NCI-H2029 (cell line): ENCODE data around the gene AP4B1.

Experiments used
- DNase-seq: peaks from one replicate; lab custom pipeline; 2025; lab: John Stamatoyannopoulos, UW

AP4B1 gene

DNA sequence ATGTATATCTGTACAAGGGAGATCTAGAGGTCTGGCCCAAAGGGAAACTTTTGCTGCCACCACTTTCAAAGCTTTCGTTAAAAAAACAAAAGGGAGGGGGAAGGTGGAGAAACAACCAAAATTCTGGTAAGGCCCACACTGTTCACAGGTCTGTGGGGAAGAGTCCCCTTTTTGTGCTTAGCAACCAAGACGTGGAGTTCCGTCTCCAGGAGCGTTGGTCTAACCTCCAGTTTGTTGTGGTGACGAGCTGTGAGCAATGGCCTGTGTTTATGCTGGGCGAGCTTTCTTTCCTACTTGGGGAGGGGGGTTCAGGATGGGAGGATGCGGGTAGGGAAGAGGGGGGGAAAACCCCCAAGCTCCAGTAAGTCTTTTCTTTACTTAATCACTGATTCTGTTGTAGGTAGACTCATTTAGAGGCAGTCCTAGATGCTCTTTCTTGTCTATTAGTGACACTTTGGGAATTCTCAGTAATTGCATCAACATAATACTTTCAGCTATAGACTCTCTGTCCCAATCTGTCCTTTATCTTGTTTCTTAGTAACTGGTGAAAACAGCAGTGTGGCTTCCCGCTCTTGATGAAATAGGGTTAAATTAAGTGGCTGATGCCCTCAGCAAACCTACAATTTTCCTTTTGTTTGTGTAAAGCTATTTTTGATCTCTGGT, 26.0 kb upstream of the AP4B1 start:
- no peak for DNase-seq

DNA sequence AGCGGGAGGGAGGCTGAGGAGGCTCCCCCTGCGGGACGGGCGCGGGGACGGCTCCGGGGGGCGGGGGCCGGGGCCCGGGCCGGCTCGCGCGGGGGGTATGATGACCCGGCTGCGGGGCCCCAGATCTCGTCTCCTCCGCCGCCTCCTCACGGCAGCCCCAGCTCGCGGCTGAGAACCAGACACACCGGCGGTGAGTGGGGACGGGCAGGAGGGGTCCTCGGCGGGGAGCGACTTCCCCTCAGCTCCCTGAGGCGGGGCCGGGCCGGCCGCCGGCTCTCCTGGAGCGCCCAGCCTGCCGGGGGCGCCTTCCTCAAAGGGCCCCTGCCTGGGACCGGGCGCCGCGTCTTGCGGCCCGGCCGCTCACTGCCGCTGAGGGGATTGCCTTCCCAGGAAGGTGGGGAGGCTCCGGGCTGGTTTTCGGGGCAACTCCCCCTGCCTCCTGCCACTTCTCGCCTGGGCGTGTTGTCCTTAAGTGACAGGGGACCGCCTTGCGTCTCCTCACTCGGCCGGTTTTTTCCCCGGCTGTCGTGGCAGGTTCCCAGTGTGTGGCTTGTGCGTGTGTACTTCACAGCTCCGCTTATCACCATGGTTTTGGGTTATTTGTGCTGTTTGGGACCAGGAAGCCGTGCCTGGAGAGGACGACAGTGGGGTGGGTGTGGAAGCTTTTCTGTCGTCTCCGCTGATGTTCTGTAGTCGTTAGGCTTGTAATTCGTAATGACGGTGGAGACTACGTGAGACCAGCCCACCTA, 25.3 kb upstream of the AP4B1 start:
- DNase-seq, result no peak

DNA sequence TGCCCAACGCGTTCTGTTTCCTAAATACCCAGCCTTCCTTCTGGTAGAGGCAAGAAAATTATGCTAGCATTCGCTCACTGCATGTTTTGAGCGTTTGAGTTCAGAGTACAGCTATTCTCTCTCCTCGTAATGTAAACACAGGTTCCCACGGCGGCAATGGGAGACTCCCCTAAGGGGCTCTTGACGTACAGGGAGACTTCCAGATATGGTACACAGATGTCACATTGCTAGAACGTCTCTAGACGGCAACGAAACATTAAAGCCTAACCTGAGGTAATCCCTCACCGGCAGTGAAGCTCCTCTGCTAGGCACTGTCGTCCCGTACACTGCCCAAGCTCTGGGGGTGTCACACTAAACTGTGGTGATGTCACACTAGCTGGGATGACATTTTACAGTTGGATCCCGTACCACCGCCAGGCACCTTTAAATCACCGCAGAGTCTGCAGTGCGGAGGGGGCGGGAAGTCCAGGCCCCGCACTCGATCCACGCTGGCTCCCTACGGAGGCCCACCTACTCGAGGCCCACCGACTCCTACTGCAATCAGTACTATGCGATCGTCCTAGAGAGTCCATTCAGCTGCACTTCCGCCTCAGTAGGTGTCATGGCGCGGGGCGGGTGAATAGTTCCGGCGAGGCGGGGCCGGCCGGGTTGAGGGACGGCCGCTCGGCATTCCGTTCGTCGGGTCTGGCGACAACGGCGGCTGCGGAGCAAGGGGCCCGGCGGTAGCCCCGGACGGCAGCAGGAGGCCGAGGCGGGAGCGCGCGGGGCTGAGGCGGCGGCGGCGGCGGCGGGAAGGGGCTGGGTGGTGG, 24.5 kb upstream of the AP4B1 start, which contains the start of gene HIPK1:
Gene HIPK1 (plus strand): TSS at position 384 of the 809 bp plus-strand sequence.
- peak; percentile 87 for DNase-seq

DNA sequence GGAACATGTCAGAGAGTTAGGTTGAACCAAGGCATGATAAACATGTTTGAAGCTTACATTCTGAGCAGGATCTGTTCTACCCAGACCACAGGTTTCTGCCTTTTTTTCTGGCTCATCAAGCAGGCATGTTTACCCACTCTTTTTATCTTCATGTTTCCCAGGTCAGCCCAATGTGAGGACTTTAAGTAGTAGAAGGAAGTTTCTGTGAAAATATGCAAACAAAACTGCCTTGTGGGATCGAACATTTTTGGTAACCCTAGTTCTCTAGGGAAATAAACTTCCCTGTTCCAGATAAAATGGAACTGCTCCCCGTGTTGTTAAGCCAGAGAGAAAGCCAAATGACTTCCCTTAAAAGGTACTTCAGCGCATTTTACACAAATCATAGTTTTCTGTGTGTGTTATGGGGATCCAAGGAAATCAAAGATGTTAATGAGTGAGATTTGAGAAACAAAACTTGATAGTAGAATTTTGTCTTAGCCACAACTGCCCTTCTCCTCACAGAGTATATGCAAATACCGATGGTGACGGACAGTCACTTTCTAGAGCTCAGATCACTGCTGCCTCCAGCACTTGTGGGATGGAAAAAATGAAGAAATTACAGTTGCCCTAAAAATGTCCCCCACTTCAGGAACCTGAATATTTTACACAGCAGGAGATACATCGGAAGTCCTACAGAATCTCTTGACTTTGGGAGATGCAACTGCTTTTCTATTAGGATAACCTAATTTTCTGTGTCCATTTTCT, 23.8 kb upstream of the AP4B1 start:
- DNase-seq, result no peak

DNA sequence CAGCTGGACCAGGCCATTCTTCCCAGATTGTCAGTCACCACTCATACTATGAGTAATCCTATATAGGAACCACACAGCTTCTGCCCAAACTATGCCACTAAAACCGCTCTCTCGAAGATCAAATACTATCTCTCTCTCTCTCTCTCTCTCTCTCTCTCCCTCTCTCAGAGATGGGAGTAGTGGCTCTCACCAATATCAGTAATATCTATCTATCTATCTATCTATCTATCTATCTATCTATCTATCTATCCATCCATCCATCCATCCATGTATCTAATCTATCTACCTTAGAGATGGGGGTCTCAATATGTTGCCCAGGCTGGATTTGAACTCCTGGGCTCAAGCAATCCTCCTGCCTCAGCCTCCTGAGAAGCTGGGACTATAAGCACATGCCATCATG, 19.9 kb upstream of the AP4B1 start:
- DNase-seq, result no peak

DNA sequence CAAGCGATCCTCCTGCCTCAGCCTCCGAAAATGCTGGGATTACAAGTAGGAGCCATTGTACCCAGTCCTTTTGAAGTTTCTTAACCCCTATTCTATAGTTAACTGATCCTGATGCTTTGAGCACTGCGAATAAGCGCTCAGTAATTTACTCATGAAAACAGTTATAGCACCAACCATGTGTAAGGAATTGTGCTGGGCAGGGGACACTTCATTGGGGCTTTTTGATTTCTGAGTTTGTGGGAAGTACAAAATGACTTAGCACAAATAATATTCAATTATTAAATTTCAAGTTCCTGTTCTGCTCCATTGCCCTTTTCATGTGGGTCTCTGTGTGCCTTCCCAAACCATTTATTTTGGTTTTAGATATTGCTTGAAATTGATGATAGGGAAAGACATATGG, 18.4 kb upstream of the AP4B1 start:
- DNase-seq, result no peak

DNA sequence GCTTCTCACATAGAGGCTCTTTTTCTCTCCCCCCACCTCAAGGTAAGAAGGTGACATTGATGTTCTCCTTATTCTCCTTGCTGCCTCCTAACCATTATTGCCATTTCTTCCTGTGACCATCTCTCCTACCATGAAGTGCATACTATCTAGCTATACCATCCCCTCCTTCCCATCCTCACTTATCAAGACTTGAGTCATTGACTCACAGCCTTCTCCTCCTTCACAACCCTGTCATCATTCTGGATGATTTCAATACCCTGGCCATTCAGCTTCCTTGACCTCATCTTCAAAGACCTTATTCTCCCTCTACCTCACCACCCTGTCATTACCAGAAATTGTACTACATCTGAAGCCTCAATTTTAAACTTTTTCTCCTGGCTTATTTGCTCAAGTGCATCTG, 13.6 kb upstream of the AP4B1 start:
- no peak for DNase-seq

DNA sequence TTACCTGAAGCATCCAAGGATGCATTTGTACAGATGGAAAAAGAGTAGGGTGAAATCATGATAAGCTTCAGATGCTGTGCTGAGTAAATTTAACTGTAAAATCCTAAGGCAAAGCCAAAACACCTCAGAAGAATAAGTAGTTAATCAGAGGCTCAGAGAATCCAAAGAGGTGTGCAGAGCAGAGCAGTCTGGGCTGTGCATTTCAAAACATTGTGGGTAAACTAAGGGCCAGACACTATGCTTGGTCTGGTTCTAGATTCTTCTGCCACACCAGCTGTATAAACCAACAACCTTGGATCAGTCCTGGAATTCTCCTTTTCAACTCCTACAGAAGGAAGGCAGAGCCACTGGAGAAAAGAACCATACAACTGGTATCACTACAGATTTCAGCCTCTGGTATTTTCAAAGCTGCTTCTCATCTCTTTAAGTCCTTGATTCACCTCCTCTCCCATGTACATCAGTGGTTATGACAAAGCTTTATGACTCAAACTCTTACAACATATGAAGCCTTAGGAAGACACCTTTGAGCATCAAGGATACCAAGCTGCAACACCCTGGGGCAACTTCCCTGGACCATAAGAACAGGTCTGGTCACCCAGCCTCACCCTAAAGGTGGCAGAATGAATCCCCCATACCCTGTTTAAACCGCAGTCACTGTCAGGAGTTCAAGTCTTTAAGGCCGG, 12.9 kb upstream of the AP4B1 start:
- no peak for DNase-seq

DNA sequence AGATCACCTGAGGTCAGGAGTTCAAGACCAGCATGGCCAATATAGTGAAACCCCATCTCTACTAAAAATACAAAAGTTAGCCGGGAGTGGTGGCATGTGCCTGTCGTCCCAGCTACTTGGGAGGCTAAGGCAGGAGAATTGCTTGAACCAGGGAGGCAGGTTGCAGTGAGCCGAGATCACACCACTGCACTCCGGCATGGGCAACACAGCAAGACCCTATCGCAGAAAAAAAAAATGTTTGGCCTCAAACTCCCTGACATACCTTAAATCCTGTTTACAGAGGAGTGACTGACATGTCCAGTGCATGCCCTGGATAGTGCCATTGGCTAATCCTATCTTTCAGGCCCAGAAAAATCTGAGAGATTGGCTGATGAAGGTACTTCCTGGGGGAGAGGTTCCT, 12.4 kb upstream of the AP4B1 start:
- no peak for DNase-seq

DNA sequence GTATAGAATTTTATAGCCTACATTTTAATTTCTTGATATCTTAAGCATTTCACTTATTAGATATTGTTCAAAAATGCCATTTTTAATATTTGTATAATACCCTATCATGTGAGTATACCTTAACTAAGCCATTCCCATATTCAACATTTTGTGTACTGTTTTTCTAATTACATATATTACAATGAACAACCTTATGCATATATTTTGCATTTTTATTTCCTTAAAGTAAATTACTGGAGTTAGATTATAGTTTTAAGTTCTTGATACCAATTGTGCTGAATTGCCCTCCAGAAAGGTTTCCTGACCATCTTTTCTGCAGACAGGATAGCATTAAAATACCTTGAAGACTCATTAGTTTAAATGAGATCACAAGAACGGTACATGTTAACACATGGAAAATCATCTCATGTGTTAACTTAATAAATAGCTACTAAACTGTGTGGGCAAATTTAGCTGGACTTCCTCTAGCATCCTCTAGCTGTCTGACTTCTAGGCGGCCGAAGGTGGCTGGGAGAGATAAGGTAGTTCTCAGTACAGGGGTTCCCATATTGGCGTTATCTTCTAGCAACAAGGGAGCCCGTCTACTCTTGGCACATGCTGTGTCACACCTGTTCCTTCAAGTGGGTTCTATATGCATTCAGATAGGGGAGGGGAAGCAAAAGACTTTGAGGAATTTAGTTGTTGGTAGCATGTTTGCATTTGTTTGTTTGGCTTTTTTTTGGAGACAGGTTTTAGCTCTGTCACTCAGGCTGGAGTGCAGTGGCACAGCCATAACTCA, 9.5 kb upstream of the AP4B1 start:
- no peak for DNase-seq

DNA sequence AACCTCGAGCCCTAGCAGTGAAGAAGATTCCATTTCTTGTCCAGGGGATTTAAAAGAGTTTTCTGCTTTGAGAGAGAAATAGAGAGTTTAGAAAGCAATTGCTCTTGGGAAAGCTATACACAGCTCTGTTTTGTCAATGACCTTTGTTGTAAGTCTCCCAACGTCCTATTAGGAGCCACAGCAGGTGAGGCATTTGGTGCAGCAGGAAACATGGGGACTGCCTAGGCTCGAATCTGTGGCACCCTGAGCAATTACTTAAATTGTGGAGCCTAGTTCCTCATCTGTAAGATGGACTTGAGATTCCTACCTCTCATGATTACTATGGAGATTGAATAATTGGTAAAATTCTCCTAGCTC, 8.7 kb upstream of the AP4B1 start:
- DNase-seq, result peak; percentile 32

DNA sequence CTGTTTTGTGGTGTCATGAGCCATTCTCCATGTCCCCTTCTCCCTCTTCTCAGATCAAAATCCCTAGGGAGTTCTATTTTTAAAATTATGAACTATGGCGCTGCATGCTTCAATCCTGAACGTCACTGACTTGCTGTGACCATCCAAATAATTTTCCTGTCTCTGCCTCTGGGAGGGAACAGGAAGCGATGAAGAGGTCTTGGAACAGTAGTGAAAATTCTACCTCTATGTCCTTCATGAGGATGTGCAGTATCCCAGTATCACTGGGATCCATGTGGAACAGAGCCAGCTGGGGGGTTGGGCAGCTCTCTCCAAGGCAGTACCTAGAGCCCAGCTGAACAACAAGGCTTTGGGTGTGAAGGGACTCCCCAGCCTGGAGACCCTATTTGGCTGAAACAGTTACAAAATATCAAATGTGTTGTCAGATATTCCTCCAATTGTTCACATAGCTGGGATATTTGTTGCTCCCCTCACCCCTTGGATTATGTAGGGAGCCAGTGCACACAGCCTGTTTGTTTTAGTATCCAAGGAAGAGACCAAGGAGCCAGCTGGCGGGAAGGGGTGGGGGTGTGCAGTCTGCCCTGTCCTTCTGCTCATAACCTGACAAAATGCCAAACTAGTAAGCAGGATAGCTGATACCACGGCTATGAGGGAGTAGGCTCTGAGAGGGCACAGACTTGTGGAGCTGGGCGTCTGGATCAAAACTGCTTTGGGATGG, 8.2 kb upstream of the AP4B1 start:
- DNase-seq, result peak; percentile 89

DNA sequence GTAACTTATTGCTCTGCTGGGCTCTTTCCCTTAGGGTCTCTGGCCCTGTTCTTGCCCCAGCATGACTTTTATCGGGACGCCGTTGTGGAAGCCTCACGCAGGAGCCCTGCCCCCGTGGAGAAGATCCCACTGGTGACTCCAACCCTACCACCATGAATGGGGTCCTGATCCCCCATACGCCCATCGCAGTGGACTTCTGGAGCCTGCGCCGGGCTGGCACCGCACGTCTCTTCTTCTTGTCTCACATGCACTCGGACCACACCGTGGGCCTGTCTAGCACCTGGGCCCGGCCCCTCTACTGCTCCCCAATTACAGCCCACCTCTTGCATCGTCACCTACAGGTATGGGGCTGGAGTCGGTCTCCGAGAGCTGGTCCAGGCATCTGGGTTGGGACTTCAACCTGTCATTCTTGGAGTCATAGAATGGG, 849 bp upstream of the AP4B1 start:
- peak; percentile 1 for DNase-seq

DNA sequence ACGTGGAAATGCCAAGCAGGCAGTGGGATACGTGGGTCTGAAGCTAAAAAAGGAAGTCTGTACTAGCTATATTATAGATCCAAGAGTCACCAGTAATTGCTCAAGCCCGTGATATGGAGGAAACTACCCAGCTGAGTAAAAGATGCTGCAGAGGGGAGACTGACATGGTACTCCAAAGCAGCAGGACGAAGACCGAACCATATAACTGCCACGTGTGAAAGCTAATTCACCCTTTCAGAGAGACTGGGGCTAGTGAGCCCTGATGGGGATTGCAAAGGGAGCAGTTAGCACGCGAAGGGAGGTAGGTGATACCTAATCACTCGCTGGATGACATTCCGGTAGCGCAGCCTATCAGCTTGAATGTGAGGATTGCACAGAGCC, 316 bp downstream of the AP4B1 start:
- DNase-seq, result no peak

DNA sequence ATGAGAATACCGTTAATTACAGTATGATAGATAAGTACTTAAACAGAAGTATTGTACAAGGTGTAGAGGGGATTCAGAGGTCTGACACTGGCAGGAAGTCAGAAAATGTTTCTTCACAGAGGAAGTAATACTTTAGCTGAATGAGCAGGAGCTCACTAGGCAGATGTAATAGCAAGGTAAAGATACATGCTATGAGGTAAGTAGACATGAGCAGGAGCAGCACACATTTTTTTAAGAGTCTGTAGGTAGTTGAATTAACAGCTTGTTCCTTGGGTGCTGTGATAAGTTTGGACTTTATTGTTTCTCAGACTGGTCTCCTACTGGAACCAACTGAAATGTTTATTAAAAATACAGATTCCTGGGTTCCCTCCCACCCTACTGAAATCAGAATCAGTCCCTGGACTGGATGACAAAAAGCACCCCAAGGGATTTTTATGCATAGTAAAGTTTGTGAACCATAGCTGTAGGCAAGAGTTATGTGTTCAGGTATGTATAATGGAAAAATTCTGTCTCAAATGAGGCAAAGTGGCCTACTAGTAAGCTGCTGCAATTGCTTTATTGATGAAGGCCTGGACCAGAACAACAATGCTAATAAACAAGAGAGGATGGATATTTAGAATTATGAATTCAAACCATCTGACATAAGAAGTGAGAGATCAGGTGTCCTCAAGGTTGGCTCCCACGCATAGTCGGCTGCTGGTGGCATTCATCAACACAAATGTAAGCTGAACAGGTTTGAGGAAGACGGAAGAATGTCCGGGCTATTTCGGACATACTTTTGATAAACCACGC, 902 bp downstream of the AP4B1 start:
- DNase-seq, result no peak

DNA sequence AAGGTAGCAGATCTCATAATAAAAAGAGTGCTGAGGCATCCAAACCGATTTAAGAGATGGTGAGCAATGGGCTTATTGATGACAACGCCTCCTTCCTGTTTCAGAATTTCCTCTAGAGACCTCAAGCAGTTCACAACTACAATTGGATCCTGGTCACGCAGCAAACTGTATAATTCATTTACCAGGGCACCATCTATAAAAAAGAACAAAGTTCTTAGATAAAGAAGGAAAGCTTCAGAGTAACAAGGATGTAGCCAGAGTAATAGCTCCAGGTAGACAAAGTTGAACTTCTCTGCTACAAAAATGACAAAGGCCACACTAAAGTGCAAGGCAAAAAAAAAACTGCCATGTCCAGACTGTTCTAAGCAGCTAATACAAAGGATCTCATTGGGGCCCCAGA, 3.4 kb downstream of the AP4B1 start:
- no peak for DNase-seq

DNA sequence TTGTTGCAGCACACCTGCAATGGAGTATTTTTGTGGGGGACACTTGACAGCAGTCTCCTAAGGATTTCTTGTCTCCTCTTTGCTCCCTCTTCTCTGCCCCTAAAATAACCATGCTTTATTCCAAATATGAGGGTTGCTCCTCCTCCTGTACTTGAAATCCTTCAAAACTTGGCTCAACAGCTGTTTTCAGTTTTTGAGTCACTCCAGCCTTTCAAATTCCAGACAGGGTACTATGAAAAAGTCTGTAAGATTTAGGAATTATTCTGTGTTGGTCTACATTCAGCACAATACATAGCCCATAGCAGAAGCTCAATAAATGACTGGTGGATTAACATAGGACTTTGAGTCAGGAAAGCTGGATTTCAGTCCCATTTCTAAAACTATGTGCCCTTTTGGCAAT, 5.5 kb downstream of the AP4B1 start:
- no peak for DNase-seq

DNA sequence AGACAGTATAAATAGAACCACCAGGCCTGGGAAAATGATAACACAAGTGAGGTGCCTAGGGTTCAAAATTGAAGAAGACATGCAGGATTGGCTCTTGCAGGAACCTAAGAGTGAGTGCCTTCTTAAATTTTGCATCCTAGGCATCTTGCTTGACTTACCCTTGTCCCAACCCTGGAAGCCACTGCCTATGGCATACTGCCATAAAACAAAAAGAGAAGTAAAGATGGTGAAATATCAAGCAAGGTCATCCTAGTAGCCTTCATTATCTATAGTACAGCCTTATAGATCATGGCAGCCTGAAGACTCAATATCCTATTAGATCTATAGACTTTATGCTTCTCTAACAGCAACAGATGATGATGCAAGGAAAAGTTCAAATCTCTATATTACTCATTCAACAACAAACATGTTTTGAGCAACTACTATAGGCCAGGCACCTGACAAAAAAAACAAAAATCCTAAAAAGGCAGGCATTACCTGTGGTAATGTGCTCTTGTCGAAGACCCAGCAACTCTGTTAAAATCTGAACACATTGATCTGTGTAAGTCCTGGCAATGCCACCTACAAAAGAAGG, 6.3 kb downstream of the AP4B1 start:
- DNase-seq, result no peak

DNA sequence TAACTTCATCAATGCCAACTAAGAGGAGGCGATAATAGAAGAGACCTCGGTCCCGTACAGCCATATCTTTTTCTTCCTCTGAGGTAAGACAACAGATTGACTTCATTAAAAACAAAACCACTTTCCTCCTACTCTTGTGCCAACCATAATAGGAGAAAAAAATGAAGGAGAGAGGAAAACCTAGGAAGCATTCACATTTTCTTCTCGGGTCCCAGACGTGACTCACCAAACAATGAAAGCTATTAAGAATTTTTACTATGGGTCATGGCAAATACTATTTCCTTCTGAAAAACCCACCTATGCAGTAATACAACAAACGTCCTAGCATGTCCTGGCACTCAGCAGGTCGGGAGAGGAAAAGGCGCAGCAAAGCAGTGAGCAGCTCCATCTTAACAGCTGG, 8.6 kb downstream of the AP4B1 start:
- DNase-seq, result no peak
